Measurements from ENCODE around the gene TELO2.

TELO2 gene

GRCh38 chr16:1487395-1488053 lies 5.6 kb upstream of the TELO2 start:
- TF ChIP-seq CTCF (IDR thresholded peaks at IDR 0.05; ENCODE audit: low read depth, low read length), result no peak
- no peak for DNase-seq (ENCODE audit: low read depth in 2 of 2)
- H3K4me3 ChIP-seq (replicated peaks in 1 of 2; ENCODE audit: low read depth in 2 of 2, low read length in 2 of 2), result no peak overlapping the region

- DNase-seq (ENCODE audit: low read depth in 2 of 2), result no peak
- no peak overlapping the region for H3K4me3 ChIP-seq (replicated peaks in 1 of 2; ENCODE audit: low read depth in 2 of 2, low read length in 2 of 2)
Observed at GRCh38 chr16:1488054-1488601, 5.0 kb upstream of the TELO2 start.

GRCh38 chr16:1488619-1489018 lies 4.5 kb upstream of the TELO2 start, which contains the start of gene PTX4:
TSS of gene PTX4 (minus strand) at chr16:1488944. CDS start at chr16:1488909, 35 bp downstream.
- no peak within 1 kb of the TSS for H3K4me3 ChIP-seq (replicated peaks in 1 of 2; ENCODE audit: low read depth in 2 of 2, low read length in 2 of 2)
- TF ChIP-seq CTCF (IDR thresholded peaks at IDR 0.05; ENCODE audit: low read depth, low read length), result no peak
- no peak for DNase-seq (ENCODE audit: low read depth in 2 of 2)

More at GRCh38 chr16:1488054-1488601, 5.0 kb upstream of the TELO2 start:
- no peak for TF ChIP-seq CTCF (IDR thresholded peaks at IDR 0.05; ENCODE audit: low read depth, low read length)

- no peak overlapping the region for H3K4me3 ChIP-seq (replicated peaks in 1 of 2; ENCODE audit: low read depth in 2 of 2, low read length in 2 of 2)
Observed at GRCh38 chr16:1489077-1489476, 4.1 kb upstream of the TELO2 start.

GRCh38 chr16:1491327-1491726 lies 1.8 kb upstream of the TELO2 start:
- no peak overlapping the region for H3K4me3 ChIP-seq (replicated peaks in 1 of 2; ENCODE audit: low read depth in 2 of 2, low read length in 2 of 2)
- no peak for DNase-seq (ENCODE audit: low read depth in 2 of 2)
- TF ChIP-seq CTCF (IDR thresholded peaks at IDR 0.05; ENCODE audit: low read depth, low read length), result no peak

More at GRCh38 chr16:1489077-1489476, 4.1 kb upstream of the TELO2 start:
- TF ChIP-seq CTCF (IDR thresholded peaks at IDR 0.05; ENCODE audit: low read depth, low read length), result no peak
- no peak for DNase-seq (ENCODE audit: low read depth in 2 of 2)

GRCh38 chr16:1492082-1492922 lies 858 bp upstream of the TELO2 start:
- peak overlapping the region in 1 of 2 donors; percentile 41 for H3K4me3 ChIP-seq (replicated peaks in 1 of 2; ENCODE audit: low read depth in 2 of 2, low read length in 2 of 2)
- no peak for DNase-seq (ENCODE audit: low read depth in 2 of 2)
- TF ChIP-seq CTCF (IDR thresholded peaks at IDR 0.05; ENCODE audit: low read depth, low read length), result no peak
